ENCODE measurements around the gene OR1N1.

Gene OR1N1

DNA sequence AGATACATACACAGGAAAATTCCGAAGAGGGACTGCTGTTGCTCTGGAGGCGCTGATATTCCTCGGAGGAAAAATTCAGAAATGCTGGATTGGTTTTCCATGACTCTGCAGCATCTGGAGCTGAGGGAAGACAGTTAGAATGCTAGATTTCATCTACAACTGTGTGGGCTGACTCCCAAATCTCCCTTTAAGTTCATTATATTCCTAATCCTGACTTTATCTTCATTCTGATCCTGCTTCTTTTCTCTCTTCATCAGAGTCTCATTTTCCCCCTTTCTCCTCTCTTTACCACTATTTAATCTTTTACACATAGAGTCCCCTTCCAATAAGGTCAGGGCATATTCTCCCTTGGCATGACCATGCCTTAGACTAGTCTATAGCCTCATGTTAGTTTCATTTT is at the start of gene OR1N1:
Gene OR1N1, minus strand, starts transcription at position 101 of the 400 bp plus-strand sequence. Its CDS starts 0 bp downstream, at position 101.
- no peak for DNase-seq (ENCODE audit: low read depth)
- H3K4me3 ChIP-seq (ENCODE audit: low read depth, low read length): no peak within 1 kb of the TSS
- TF ChIP-seq, protein P1, sequence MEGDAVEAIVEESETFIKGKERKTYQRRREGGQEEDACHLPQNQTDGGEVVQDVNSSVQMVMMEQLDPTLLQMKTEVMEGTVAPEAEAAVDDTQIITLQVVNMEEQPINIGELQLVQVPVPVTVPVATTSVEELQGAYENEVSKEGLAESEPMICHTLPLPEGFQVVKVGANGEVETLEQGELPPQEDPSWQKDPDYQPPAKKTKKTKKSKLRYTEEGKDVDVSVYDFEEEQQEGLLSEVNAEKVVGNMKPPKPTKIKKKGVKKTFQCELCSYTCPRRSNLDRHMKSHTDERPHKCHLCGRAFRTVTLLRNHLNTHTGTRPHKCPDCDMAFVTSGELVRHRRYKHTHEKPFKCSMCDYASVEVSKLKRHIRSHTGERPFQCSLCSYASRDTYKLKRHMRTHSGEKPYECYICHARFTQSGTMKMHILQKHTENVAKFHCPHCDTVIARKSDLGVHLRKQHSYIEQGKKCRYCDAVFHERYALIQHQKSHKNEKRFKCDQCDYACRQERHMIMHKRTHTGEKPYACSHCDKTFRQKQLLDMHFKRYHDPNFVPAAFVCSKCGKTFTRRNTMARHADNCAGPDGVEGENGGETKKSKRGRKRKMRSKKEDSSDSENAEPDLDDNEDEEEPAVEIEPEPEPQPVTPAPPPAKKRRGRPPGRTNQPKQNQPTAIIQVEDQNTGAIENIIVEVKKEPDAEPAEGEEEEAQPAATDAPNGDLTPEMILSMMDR (IDR thresholded peaks at IDR 0.05; ENCODE audit: low read depth, low read length): no peak
- TF ChIP-seq POLR2A (IDR thresholded peaks at IDR 0.05; ENCODE audit: extremely low read depth, insufficient read length) (no peak), MYC (IDR thresholded peaks at IDR 0.05; ENCODE audit: low read depth, low read length) (no peak)
- TF ChIP-seq, protein P2, sequence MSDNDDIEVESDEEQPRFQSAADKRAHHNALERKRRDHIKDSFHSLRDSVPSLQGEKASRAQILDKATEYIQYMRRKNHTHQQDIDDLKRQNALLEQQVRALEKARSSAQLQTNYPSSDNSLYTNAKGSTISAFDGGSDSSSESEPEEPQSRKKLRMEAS (IDR thresholded peaks at IDR 0.05; ENCODE audit: low read depth, low read length): no peak

DNA sequence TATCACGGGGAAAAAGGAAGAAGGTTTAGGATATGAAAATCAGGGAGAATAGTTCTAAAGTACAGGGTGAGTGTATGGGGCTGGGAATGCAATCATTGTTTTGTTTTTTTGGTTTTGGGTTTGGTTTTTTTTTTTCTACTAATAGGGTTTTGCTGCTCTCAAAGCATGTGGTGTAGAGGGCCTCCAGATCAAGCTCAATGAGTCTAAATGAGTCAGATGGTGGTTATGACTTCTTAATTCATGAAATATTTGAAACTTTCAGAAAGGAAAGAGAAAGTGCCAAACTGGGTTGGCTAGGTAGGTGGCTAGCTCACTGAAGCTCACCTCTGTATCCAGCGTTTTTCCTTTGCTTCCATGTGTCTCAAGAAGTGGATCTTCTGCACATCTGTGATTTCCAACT is 45.4 kb upstream of the OR1N1 start:
- H3K4me3 ChIP-seq (ENCODE audit: low read depth, low read length): no peak overlapping the region
- no peak for TF ChIP-seq POLR2A (IDR thresholded peaks at IDR 0.05; ENCODE audit: extremely low read depth, insufficient read length)
- TF ChIP-seq, protein P2 (IDR thresholded peaks at IDR 0.05; ENCODE audit: low read depth, low read length): no peak
- TF ChIP-seq, protein P1 (IDR thresholded peaks at IDR 0.05; ENCODE audit: low read depth, low read length): no peak
- TF ChIP-seq MYC (IDR thresholded peaks at IDR 0.05; ENCODE audit: low read depth, low read length): no peak
- no peak for DNase-seq (ENCODE audit: low read depth)

DNA sequence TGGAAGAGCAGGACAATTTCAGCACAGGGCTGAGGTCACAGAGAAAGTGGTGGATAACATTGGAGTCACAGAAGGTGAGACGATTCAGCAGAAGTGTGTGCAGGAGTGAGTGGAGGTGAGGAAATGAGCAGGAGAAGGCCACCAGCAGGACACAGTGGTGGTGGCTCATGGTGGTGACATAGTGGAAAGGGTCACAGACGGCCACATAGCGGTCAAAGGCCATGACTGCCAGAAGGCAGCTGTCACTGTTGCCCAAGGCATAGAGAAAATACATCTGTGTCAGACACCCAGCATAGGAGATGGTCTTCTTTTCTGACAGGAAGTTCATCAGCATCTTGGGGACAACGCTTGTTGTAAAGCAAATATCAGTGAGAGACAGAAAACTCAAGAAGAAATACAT is 40.8 kb upstream of the OR1N1 start:
- no peak overlapping the region for H3K4me3 ChIP-seq (ENCODE audit: low read depth, low read length)
- TF ChIP-seq, protein P1 (IDR thresholded peaks at IDR 0.05; ENCODE audit: low read depth, low read length): no peak
- no peak for TF ChIP-seq MYC (IDR thresholded peaks at IDR 0.05; ENCODE audit: low read depth, low read length)
- TF ChIP-seq POLR2A (IDR thresholded peaks at IDR 0.05; ENCODE audit: extremely low read depth, insufficient read length): no peak
- TF ChIP-seq, protein P2 (IDR thresholded peaks at IDR 0.05; ENCODE audit: low read depth, low read length): no peak
- no peak for DNase-seq (ENCODE audit: low read depth)

DNA sequence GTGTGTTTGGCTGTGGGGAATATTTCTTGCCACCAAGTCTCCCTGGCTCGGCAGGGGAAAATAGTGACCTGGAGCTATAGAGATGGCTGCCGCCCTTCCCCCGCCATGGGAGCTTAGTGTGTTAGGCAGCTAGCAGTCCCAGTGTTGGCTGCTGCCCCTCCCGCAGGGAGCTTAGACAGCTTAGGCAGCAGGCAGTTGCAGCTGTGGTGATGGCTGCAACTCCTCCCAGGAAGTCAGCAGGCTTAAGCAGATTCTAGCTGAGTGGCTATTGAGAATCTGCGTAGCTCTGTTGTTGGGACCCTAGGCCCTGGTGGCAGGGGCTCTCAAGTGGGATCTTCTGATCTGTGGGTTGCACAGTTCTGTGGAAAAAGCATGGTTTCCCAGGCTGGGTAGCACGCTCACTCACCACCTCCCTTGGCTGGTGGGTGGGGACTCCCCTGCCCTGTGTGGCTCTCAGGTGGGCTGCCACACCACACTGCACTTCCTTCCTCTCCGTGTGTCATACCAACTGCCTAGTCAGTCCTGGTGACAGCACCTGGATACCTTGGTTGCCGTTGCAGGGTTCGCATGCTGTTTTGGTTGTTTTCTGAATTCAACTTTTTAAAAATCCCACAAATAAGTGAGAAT is 35.2 kb upstream of the OR1N1 start:
- DNase-seq (ENCODE audit: low read depth): no peak
- H3K4me3 ChIP-seq (ENCODE audit: low read depth, low read length): no peak overlapping the region
- TF ChIP-seq MYC (IDR thresholded peaks at IDR 0.05; ENCODE audit: low read depth, low read length) (no peak), POLR2A (IDR thresholded peaks at IDR 0.05; ENCODE audit: extremely low read depth, insufficient read length) (no peak)
- TF ChIP-seq, protein P2 (IDR thresholded peaks at IDR 0.05; ENCODE audit: low read depth, low read length): no peak
- TF ChIP-seq, protein P1 (IDR thresholded peaks at IDR 0.05; ENCODE audit: low read depth, low read length): no peak

- H3K4me3 ChIP-seq (ENCODE audit: low read depth, low read length): no peak overlapping the region
- no peak for DNase-seq (ENCODE audit: low read depth)
- TF ChIP-seq MYC (IDR thresholded peaks at IDR 0.05; ENCODE audit: low read depth, low read length): no peak
- no peak for TF ChIP-seq POLR2A (IDR thresholded peaks at IDR 0.05; ENCODE audit: extremely low read depth, insufficient read length)
- TF ChIP-seq, protein P1 (IDR thresholded peaks at IDR 0.05; ENCODE audit: low read depth, low read length): no peak
- TF ChIP-seq, protein P2 (IDR thresholded peaks at IDR 0.05; ENCODE audit: low read depth, low read length): no peak
These were observed 34.4 kb upstream of the OR1N1 start for GRCh38 chr9:122561446-122561845.
